Activated CD4-positive, CD25-positive, alpha-beta regulatory T cell (primary cell): ENCODE data around the gene ASCL1.

ENCODE experiments used
- DNase-seq, 4 experiments: peaks; one replicate each; lab custom pipeline; 2025; lab: John Stamatoyannopoulos, UW

The ASCL1 gene

GRCh38 chr12:102957339-102958050 lies at the start of gene ASCL1:
TSS of gene ASCL1 (plus strand) at chr12:102957674. CDS start at chr12:102958245, 571 bp downstream.
- DNase-seq, result no peak

GRCh38 chr12:102907918-102908317 lies 49.6 kb upstream of the ASCL1 start:
- DNase-seq, result no peak

- DNase-seq, result no peak
Observed at GRCh38 chr12:102910137-102910536, 47.3 kb upstream of the ASCL1 start.

- no peak for DNase-seq
Observed at GRCh38 chr12:102910792-102911191, 46.7 kb upstream of the ASCL1 start.

- DNase-seq, result no peak
Observed at GRCh38 chr12:102911320-102911719, 46.2 kb upstream of the ASCL1 start.

GRCh38 chr12:102912258-102912657 lies 45.2 kb upstream of the ASCL1 start:
- no peak for DNase-seq

GRCh38 chr12:102913453-102914226 lies 43.8 kb upstream of the ASCL1 start:
- DNase-seq, result no peak

- DNase-seq, result no peak
Observed at GRCh38 chr12:102916252-102917025, 41.0 kb upstream of the ASCL1 start.

GRCh38 chr12:102917026-102917787 lies 40.3 kb upstream of the ASCL1 start, which contains the start of gene PAH:
TSS of gene PAH (minus strand) at chr12:102917244. CDS start at chr12:102917130, 114 bp downstream.
- no peak for DNase-seq

- DNase-seq, result no peak
Observed at GRCh38 chr12:102918840-102919239, 38.6 kb upstream of the ASCL1 start.

- no peak for DNase-seq
Observed at GRCh38 chr12:102920271-102920670, 37.2 kb upstream of the ASCL1 start.

- no peak for DNase-seq
Observed at GRCh38 chr12:102921240-102921639, 36.2 kb upstream of the ASCL1 start.

- DNase-seq, result no peak
Observed at GRCh38 chr12:102927220-102927619, 30.3 kb upstream of the ASCL1 start.

GRCh38 chr12:102933168-102933567 lies 24.3 kb upstream of the ASCL1 start:
- DNase-seq, result no peak

- no peak for DNase-seq
Observed at GRCh38 chr12:102939059-102939458, 18.4 kb upstream of the ASCL1 start.

GRCh38 chr12:102939670-102940222 lies 17.7 kb upstream of the ASCL1 start:
- DNase-seq, result no peak

- DNase-seq, result no peak
Observed at GRCh38 chr12:102946042-102946441, 11.4 kb upstream of the ASCL1 start.

GRCh38 chr12:102948941-102949352 lies 8.5 kb upstream of the ASCL1 start:
- DNase-seq, result peak in 3 of 4 experiments; percentile 4 to 52 (median 11)

- no peak for DNase-seq
Observed at GRCh38 chr12:102950107-102950949, 7.1 kb upstream of the ASCL1 start.

- DNase-seq, result no peak
Observed at GRCh38 chr12:102950950-102951619, 6.4 kb upstream of the ASCL1 start.
